Suprapubic skin (tissue), 4 donors: ENCODE results near the gene CD8B2. TPM values are rescaled to one million over a fixed set of nuclear protein-coding genes. Genes with fewer than 3 reads are reported as not detected.

ENCODE experiments used
- DNase-seq, 2 donors: peaks; one replicate each; pipeline ENCODE4 v3.0.0-alpha.2; 2019; ENCODE audit warnings: low spot score in 2 of 2
- H3K27ac ChIP-seq: fragments of 200-600 bp; sonication (generic); one replicate; pipeline ENCODE4 v1.5.1; 2019
- H3K27me3 ChIP-seq: fragments of 200-600 bp; sonication (generic); one replicate; pipeline ENCODE4 v1.5.1; 2019
- H3K36me3 ChIP-seq: fragments of 200-600 bp; sonication (generic); one replicate; pipeline ENCODE4 v1.5.1; 2019
- H3K4me1 ChIP-seq: fragments of 200-600 bp; sonication (generic); one replicate; pipeline ENCODE4 v1.5.1; 2019
- H3K4me3 ChIP-seq: fragments of 200-600 bp; sonication (generic); one replicate; pipeline ENCODE4 v1.5.1; 2019; ENCODE audit warnings: mild to moderate bottlenecking
- H3K9me3 ChIP-seq: fragments of 200-600 bp; sonication (generic); one replicate; pipeline ENCODE4 v1.5.1; 2019
- EP300 ChIP-seq: sonication (generic); formaldehyde crosslinking; IDR thresholded peaks from one replicate; pipeline ENCODE4 v1.6.1; 2017; ENCODE audit warnings: antibody characterized with exemption
- POLR2A ChIP-seq, 2 donors: fragments of 450-650 bp; IDR thresholded peaks; one replicate each; pipeline ENCODE4 v1.6.1; 2017; ENCODE audit warnings: antibody characterized with exemption in 2 of 2, mild to moderate bottlenecking in 2 of 2, moderate library complexity in 2 of 2
- POLR2AphosphoS5 ChIP-seq, 3 donors: sonication (generic); formaldehyde crosslinking; IDR thresholded peaks; one replicate each; pipeline ENCODE4 v1.6.1; 2017; ENCODE audit warnings: antibody characterized with exemption in 3 of 3
- WGBS: methylation state at CpG from one replicate; pipeline ENCODE4 v1.1.5; 2018; 5-methylcytosine and 5-hydroxymethylcytosine counted together
- total RNA-seq, 4 donors: library from RNA; depleted of rRNA; stranded (reverse); fragments of >200 nt; gene quantifications; one replicate each; pipeline ENCODE4 v1.1.0, GENCODE V29; 2016
- TF ChIP-seq, protein P1 (sequence below), 2 donors: fragments of 200-600 bp in 1 of 2; fragments of 450-650 bp in 1 of 2; sonication (generic) in 1 of 2; IDR thresholded peaks; one replicate each; pipeline ENCODE4 v1.5.1; 2016 to 2019; ENCODE audit warnings: antibody characterized with exemption in 2 of 2, mild to moderate bottlenecking in 1 of 2, moderate library complexity in 1 of 2

Gene CD8B2
- total RNA-seq, 4 donors from 2014 or later, result 0.55 TPM; not detected in 3

DNA sequence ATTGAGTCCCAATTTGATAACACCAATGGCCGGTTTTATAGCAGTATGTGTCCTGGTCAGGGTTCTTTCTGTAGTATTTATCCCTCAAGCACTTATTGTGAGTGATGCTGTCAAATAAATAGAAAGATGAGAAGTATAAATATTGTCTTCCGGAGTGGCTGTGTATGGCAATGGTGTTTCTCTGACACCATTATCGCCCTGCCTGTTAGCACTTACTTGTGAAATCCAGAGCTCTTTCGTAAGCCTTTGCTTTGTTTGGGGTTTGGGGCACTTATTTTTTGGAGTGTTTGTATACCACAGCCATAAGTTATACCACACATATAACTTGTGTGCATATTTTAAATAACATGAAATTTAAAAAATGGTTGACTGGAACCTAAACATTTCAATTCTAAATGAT, 29.3 kb downstream of the CD8B2 start:
- no peaks in the 10 kb centered on the region for H3K27me3 ChIP-seq
- WGBS, result 70% methylated on average over 4 of the region's 4 CpGs

GRCh38 chr2:106516864-106517263, 29.7 kb downstream of the CD8B2 start:
- Histone ChIP-seq H3K36me3 (no peaks in the 10 kb centered on the region), H3K27me3 (no peaks in the 10 kb centered on the region), H3K27ac (no peak overlapping the region), H3K4me1 (peaks cover 5% of the 10 kb centered on the region), H3K9me3 (no peaks in the 10 kb centered on the region), H3K4me3 (no peak overlapping the region)
- DNase-seq, result no peak
- WGBS, result 97% methylated on average over 1 of the region's 1 CpG
- TF ChIP-seq EP300, result no peak
- TF ChIP-seq POLR2A (IDR thresholded peaks at IDR 0.05), result no peak
- no peak for TF ChIP-seq POLR2AphosphoS5 (IDR thresholded peaks at IDR 0.05)
- TF ChIP-seq, protein P1, sequence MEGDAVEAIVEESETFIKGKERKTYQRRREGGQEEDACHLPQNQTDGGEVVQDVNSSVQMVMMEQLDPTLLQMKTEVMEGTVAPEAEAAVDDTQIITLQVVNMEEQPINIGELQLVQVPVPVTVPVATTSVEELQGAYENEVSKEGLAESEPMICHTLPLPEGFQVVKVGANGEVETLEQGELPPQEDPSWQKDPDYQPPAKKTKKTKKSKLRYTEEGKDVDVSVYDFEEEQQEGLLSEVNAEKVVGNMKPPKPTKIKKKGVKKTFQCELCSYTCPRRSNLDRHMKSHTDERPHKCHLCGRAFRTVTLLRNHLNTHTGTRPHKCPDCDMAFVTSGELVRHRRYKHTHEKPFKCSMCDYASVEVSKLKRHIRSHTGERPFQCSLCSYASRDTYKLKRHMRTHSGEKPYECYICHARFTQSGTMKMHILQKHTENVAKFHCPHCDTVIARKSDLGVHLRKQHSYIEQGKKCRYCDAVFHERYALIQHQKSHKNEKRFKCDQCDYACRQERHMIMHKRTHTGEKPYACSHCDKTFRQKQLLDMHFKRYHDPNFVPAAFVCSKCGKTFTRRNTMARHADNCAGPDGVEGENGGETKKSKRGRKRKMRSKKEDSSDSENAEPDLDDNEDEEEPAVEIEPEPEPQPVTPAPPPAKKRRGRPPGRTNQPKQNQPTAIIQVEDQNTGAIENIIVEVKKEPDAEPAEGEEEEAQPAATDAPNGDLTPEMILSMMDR (IDR thresholded peaks at IDR 0.05), result no peak

More for the DNA sequence above, 29.3 kb downstream of the CD8B2 start:
- no peaks in the 10 kb centered on the region for H3K36me3 ChIP-seq
- no peaks in the 10 kb centered on the region for H3K9me3 ChIP-seq
- peaks cover 7% of the 10 kb centered on the region for H3K4me1 ChIP-seq
- DNase-seq, result no peak
- H3K27ac ChIP-seq, result no peak overlapping the region
- TF ChIP-seq POLR2AphosphoS5 (IDR thresholded peaks at IDR 0.05) (no peak), POLR2A (IDR thresholded peaks at IDR 0.05) (no peak), EP300 (no peak)
- TF ChIP-seq, protein P1 (IDR thresholded peaks at IDR 0.05), result no peak
- no peak overlapping the region for H3K4me3 ChIP-seq

GRCh38 chr2:106517329-106517728, 30.2 kb downstream of the CD8B2 start:
- TF ChIP-seq POLR2AphosphoS5 (IDR thresholded peaks at IDR 0.05), result no peak
- no peak for TF ChIP-seq POLR2A (IDR thresholded peaks at IDR 0.05)
- TF ChIP-seq EP300, result no peak
- TF ChIP-seq, protein P1 (IDR thresholded peaks at IDR 0.05), result no peak
- WGBS, result 93% methylated on average over 11 of the region's 11 CpGs
- no peaks in the 10 kb centered on the region for H3K36me3 ChIP-seq
- no peaks in the 10 kb centered on the region for H3K27me3 ChIP-seq
- no peak overlapping the region for H3K4me3 ChIP-seq
- H3K27ac ChIP-seq, result no peak overlapping the region
- H3K4me1 ChIP-seq, result peaks cover under 1% of the 10 kb centered on the region
- DNase-seq, result no peak
- H3K9me3 ChIP-seq, result no peaks in the 10 kb centered on the region

DNA sequence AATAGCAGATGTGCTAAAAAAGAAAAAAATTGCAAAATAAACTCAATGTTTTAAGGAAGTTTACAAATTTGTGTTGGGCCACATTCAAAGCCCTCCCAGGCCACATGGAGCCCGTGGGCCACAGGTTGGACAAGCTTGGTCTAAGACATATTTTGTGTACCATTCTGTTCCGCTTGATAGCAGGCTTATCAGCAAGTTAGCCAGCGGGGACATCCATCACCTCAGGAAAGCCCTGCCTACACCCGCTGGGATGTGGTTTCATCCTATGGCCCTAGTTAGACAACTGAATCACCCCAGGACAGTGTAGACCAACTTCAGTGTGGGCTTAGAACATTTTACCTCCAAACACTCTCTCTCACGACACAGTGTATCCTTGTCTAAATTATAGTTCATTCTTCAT, 32.6 kb downstream of the CD8B2 start:
- DNase-seq, result no peak
- TF ChIP-seq EP300 (no peak), POLR2AphosphoS5 (IDR thresholded peaks at IDR 0.05) (no peak), POLR2A (IDR thresholded peaks at IDR 0.05) (no peak)
- TF ChIP-seq, protein P1 (IDR thresholded peaks at IDR 0.05), result no peak
- H3K36me3 ChIP-seq, result no peaks in the 10 kb centered on the region
- H3K27ac ChIP-seq, result no peak overlapping the region
- no peak overlapping the region for H3K4me3 ChIP-seq
- WGBS, result 65% methylated on average over 5 of the region's 5 CpGs
- H3K4me1 ChIP-seq, result no peaks in the 10 kb centered on the region
- no peaks in the 10 kb centered on the region for H3K9me3 ChIP-seq
- no peaks in the 10 kb centered on the region for H3K27me3 ChIP-seq

- Histone ChIP-seq H3K4me1 (no peaks in the 10 kb centered on the region), H3K27me3 (no peaks in the 10 kb centered on the region), H3K9me3 (no peaks in the 10 kb centered on the region), H3K27ac (no peak overlapping the region), H3K36me3 (no peaks in the 10 kb centered on the region), H3K4me3 (no peak overlapping the region)
- 78% methylated on average over 9 of the region's 9 CpGs for WGBS
- DNase-seq, result no peak
- TF ChIP-seq POLR2AphosphoS5 (IDR thresholded peaks at IDR 0.05), result no peak
- TF ChIP-seq, protein P1 (IDR thresholded peaks at IDR 0.05), result no peak
Observed at GRCh38 chr2:106521016-106521415, 33.9 kb downstream of the CD8B2 start.
